GM23338 (cell line): ENCODE measurements around the gene FNDC4. TPM values are rescaled to one million over a fixed set of nuclear protein-coding genes. Genes with fewer than 3 reads are reported as not detected.

ENCODE experiments used
- ATAC-seq: fragments of 200-7000 bp; cut with Tn5 transposase; 3 replicates; pipeline ENCODE4 v1.9.1; 2020
- DNase-seq: peaks from one replicate; pipeline ENCODE4 v3.0.0-alpha.2; 2015; ENCODE audit warnings: low spot score
- H2AFZ ChIP-seq: fragments of 200-600 bp; sonication (generic); 2 replicates; pipeline ENCODE4 v1.8.0; 2016; ENCODE audit warnings: antibody characterized with exemption, mild to moderate bottlenecking, moderate library complexity
- H3F3A ChIP-seq: fragments of 200-600 bp; sonication (generic); replicated peaks from 2 replicates; pipeline ENCODE4 v1.8.0; 2017; ENCODE audit warnings: antibody characterized with exemption, mixed run types, low read depth
- H3K27ac ChIP-seq: fragments of 200-600 bp; sonication (generic); 2 replicates; pipeline ENCODE4 v1.6.1; 2016; ENCODE audit warnings: low read depth
- H3K27me3 ChIP-seq: fragments of 200-600 bp; sonication (generic); 2 replicates; pipeline ENCODE4 v1.8.0; 2016; ENCODE audit warnings: mild to moderate bottlenecking, mixed run types, moderate library complexity; ENCODE audit not compliant: insufficient read depth
- H3K36me3 ChIP-seq: fragments of 200-600 bp; sonication (generic); 2 replicates; pipeline ENCODE4 v1.8.0; 2016; ENCODE audit warnings: mild to moderate bottlenecking; ENCODE audit not compliant: insufficient read depth
- H3K4me1 ChIP-seq: fragments of 200-600 bp; sonication (generic); 2 replicates; pipeline ENCODE4 v1.8.0; 2016; ENCODE audit warnings: mild to moderate bottlenecking, moderate library complexity; ENCODE audit not compliant: insufficient read depth
- H3K4me2 ChIP-seq: fragments of 200-600 bp; sonication (generic); 2 replicates; pipeline ENCODE4 v1.7.1; 2017; ENCODE audit warnings: mixed run types
- H3K4me3 ChIP-seq: fragments of 200-600 bp; sonication (generic); 2 replicates; pipeline ENCODE4 v1.6.1; 2016; ENCODE audit warnings: mixed run types
- H3K79me2 ChIP-seq: fragments of 200-600 bp; sonication (generic); replicated peaks from 2 replicates; pipeline ENCODE4 v1.8.0; 2017; ENCODE audit warnings: mild to moderate bottlenecking; ENCODE audit not compliant: insufficient read depth
- H3K9me2 ChIP-seq: fragments of 200-600 bp; sonication (generic); 2 replicates; pipeline ENCODE4 v1.8.0; 2017; ENCODE audit not compliant: insufficient read depth
- H4K20me1 ChIP-seq: fragments of 200-600 bp; sonication (generic); replicated peaks from 2 replicates; pipeline ENCODE4 v1.8.0; 2017; ENCODE audit warnings: mild to moderate bottlenecking; ENCODE audit not compliant: insufficient read depth
- H3K27ac Mint-ChIP-seq: 2 replicates; pipeline ENCODE4 v1.8.0; 2020; ENCODE audit warnings: inconsistent platforms, mild to moderate bottlenecking, moderate library complexity, mixed read lengths
- H3K27me3 Mint-ChIP-seq: 3 replicates; pipeline ENCODE4 v1.8.0; 2022; ENCODE audit warnings: low read depth, mild to moderate bottlenecking, moderate library complexity, mixed read lengths, inconsistent platforms; ENCODE audit not compliant: insufficient read depth, poor library complexity
- H3K36me3 Mint-ChIP-seq: 3 replicates; pipeline ENCODE4 v1.8.0; 2021; ENCODE audit warnings: low read depth, mild to moderate bottlenecking, inconsistent platforms, moderate library complexity, mixed read lengths
- H3K4me1 Mint-ChIP-seq: 3 replicates; pipeline ENCODE4 v1.8.0; 2020; ENCODE audit warnings: mild to moderate bottlenecking, inconsistent platforms, mixed read lengths
- H3K4me3 Mint-ChIP-seq: 3 replicates; pipeline ENCODE4 v1.8.0; 2021; ENCODE audit warnings: moderate library complexity, mild to moderate bottlenecking, inconsistent platforms, mixed read lengths
- H3K9me3 Mint-ChIP-seq: 3 replicates; pipeline ENCODE4 v1.8.0; 2020; ENCODE audit warnings: moderate library complexity, mild to moderate bottlenecking, inconsistent platforms, mixed read lengths
- ETS1 ChIP-seq: IDR thresholded peaks from 2 replicates; pipeline ENCODE4 v1.6.1; 2016; ENCODE audit warnings: antibody characterized with exemption
- POLR2AphosphoS5 ChIP-seq: IDR thresholded peaks from 2 replicates; pipeline ENCODE4 v1.6.1; 2016; ENCODE audit warnings: antibody characterized with exemption, low read depth
- STAT1 ChIP-seq: IDR thresholded peaks from one replicate; pipeline ENCODE4 v1.6.1; 2016; ENCODE audit warnings: antibody characterized with exemption; ENCODE audit not compliant: unreplicated experiment
- polyA plus RNA-seq: library from polyadenylated mRNA; unstranded; fragments of >200 nt; fragmentation: Nextera tagmentation; extraction: Ambion mirVana; gene quantifications from 2 replicates; pipeline ENCODE4 v1.2.1, GENCODE V29; 2016
- total RNA-seq: library from RNA; depleted of rRNA; stranded (reverse); fragments of >200 nt; shearing (Covaris generic); gene quantifications from 2 replicates; pipeline ENCODE4 v1.2.3, GENCODE V29; 2014
- TF ChIP-seq, protein P1 (sequence below), 2 experiments: fragments of 200-600 bp in 1 of 2; sonication (generic) in 1 of 2; conservative IDR thresholded peaks; 2 replicates each; pipeline versions ENCODE4 v1.5.1 to v1.6.1; 2016 to 2017; ENCODE audit warnings: antibody characterized with exemption in 2 of 2, low read depth in 2 of 2, mild to moderate bottlenecking in 2 of 2, moderate library complexity in 1 of 2

Gene FNDC4
- total and polyA plus RNA-seq, 2 experiments from 2014 or later = 5.9 to 13.3 TPM

DNA sequence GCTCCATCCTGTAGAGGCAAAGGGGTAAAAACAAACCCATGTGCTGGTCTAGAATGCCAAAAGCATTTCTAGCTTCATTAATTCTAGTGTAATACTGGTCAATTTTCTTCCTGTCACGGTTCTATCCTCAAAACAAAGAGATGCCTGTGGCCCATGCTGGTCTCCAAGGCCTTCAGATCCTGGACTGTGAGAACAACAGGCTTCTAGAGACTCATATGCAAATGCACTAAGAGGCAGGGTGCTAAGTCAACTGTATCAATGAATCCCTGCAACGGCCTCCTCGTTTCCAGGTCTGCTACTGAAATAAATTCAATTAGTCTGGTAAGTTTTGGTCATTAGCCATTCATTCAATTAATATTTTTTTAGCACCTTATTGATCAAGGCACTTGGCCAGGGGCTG lies 9.5 kb downstream of the FNDC4 start:
- no peak overlapping the region for H3K4me2 ChIP-seq
- H3K9me2 ChIP-seq = no peaks in the 10 kb centered on the region
- H3K27me3 ChIP-seq = no peaks in the 10 kb centered on the region
- Mint-ChIP-seq H3K27me3 (peaks cover 4% of the 10 kb centered on the region), H3K4me1 (peaks cover 15% of the 10 kb centered on the region; the same call in 2 of the 3 replicates), H3K9me3 (no peaks in the 10 kb centered on the region; the same call in 2 of the 3 replicates), H3K4me3 (no peak overlapping the region), H3K27ac (no peak overlapping the region), H3K36me3 (no peaks in the 10 kb centered on the region; the same call in 2 of the 3 replicates)
- H3K4me3 ChIP-seq = no peak overlapping the region
- TF ChIP-seq STAT1 = no peak
- TF ChIP-seq, protein P1, sequence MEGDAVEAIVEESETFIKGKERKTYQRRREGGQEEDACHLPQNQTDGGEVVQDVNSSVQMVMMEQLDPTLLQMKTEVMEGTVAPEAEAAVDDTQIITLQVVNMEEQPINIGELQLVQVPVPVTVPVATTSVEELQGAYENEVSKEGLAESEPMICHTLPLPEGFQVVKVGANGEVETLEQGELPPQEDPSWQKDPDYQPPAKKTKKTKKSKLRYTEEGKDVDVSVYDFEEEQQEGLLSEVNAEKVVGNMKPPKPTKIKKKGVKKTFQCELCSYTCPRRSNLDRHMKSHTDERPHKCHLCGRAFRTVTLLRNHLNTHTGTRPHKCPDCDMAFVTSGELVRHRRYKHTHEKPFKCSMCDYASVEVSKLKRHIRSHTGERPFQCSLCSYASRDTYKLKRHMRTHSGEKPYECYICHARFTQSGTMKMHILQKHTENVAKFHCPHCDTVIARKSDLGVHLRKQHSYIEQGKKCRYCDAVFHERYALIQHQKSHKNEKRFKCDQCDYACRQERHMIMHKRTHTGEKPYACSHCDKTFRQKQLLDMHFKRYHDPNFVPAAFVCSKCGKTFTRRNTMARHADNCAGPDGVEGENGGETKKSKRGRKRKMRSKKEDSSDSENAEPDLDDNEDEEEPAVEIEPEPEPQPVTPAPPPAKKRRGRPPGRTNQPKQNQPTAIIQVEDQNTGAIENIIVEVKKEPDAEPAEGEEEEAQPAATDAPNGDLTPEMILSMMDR (conservative IDR thresholded peaks at IDR 0.05; ENCODE audit: low read depth in 2 of 2) = no peak
- no peak overlapping the region for H2AFZ ChIP-seq
- ATAC-seq (no peak), DNase-seq (no peak)
- no peaks in the 10 kb centered on the region for H3K36me3 ChIP-seq
- H3K79me2 ChIP-seq = no peaks in the 10 kb centered on the region
- H4K20me1 ChIP-seq = no peaks in the 10 kb centered on the region
- peaks cover 7% of the 10 kb centered on the region for H3K4me1 ChIP-seq
- H3F3A ChIP-seq = 0 out of 2 replicates have a peak, but pooled peaks cover 3% of the 10 kb centered on the region
- no peak overlapping the region for H3K27ac ChIP-seq

DNA sequence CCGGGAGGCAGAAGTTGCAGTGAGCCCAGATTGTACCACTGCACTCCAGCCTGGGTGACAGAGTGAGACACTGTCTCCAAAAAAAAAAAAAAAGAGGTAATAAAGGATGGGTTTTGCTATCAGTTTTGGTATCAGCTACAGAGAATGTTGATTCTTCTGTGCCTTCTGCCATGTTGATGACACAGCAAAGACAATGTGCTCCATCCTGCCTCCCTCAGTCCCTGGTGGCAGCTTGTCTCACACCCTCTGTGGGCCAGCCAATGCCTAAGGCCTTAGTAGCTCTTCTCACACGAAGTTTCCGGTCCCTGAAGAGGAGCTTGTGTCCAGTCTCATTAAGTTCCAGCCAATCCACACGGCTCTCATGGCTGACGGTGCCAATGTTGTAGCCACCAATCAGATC lies 23.0 kb downstream of the FNDC4 start:
- TF ChIP-seq, protein P1 (conservative IDR thresholded peaks at IDR 0.05; ENCODE audit: low read depth in 2 of 2) = no peak
- TF ChIP-seq POLR2AphosphoS5 (no peak), ETS1 (no peak)
- Histone ChIP-seq H3K4me2 (no peak overlapping the region), H3K4me3 (no peak overlapping the region), H3K4me1 (no peaks in the 10 kb centered on the region), H3K27ac (no peak overlapping the region), H3K9me2 (0 out of 2 replicates have a peak, but pooled peaks cover 3% of the 10 kb centered on the region), H3K79me2 (no peaks in the 10 kb centered on the region), H4K20me1 (no peaks in the 10 kb centered on the region), H3K36me3 (no peaks in the 10 kb centered on the region), H3F3A (no peaks in the 10 kb centered on the region), H2AFZ (no peak overlapping the region), H3K27me3 (no peaks in the 10 kb centered on the region)
- Mint-ChIP-seq H3K9me3 (no peaks in the 10 kb centered on the region), H3K27me3 (no peaks in the 10 kb centered on the region), H3K36me3 (0 out of 3 replicates have a peak, but pooled peaks cover 4% of the 10 kb centered on the region), H3K4me3 (no peak overlapping the region), H3K27ac (peak overlapping the region; percentile 87; the same call in 1 of the 2 replicates), H3K4me1 (no peaks in the 10 kb centered on the region)
- no peak; the same call in 2 of the 3 replicates for ATAC-seq
- DNase-seq = peak; percentile 8
